CD4-positive, alpha-beta T cell treated with Interleukin-6 at 100 ng/mL for 8 hours (primary cell): ENCODE data around the gene FLVCR2.

Experiments used
- DNase-seq: peaks from one replicate; pipeline ENCODE4 v3.0.0-alpha.2; 2020; ENCODE audit warnings: mixed read lengths, low spot score

FLVCR2 gene

GRCh38 chr14:75630695-75631452 is 52.5 kb downstream of the FLVCR2 start:
- no peak for DNase-seq

DNA sequence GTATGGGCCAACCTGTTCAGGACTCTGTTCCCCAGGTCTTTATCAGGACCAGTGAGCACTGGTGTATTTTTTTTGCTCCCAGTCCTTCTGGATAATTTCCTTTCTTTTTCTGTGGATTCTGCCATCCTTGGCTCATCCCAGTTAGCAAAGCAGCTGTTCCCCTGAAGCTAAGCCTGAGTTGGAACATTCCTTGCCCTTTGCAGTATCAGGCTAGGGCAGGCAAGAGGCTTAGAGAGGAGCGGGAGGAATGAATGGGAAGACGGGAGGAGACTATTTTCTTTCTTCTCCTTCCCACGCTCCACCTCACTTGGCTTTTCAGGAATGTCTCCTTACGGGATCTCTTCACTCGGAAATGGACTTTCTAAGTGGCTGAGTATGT is 53.0 kb downstream of the FLVCR2 start:
- no peak for DNase-seq

GRCh38 chr14:75634848-75635247 is 56.4 kb downstream of the FLVCR2 start:
- no peak for DNase-seq

GRCh38 chr14:75636100-75636692 is 57.8 kb downstream of the FLVCR2 start:
- DNase-seq, result no peak

DNA sequence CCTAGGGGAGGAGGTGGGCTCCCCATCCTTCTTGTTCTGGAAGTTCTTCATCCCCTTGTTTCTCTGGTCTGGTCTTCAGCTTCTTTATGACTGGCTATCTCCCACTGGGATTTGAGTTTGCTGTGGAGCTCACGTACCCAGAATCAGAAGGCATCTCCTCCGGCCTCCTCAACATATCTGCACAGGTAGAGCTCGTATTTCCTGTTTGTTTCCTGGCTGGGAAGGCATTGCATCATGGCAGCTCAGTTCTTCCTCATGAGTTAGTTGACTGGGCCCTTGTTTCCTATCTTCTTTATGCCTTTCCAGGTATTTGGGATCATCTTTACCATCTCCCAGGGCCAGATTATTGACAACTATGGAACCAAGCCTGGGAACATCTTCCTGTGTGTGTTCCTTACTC is 62.5 kb downstream of the FLVCR2 start:
- DNase-seq, result no peak

- DNase-seq, result no peak
Observed at GRCh38 chr14:75643985-75644384, 65.6 kb downstream of the FLVCR2 start.

GRCh38 chr14:75645056-75645455 is 66.6 kb downstream of the FLVCR2 start:
- no peak for DNase-seq

DNA sequence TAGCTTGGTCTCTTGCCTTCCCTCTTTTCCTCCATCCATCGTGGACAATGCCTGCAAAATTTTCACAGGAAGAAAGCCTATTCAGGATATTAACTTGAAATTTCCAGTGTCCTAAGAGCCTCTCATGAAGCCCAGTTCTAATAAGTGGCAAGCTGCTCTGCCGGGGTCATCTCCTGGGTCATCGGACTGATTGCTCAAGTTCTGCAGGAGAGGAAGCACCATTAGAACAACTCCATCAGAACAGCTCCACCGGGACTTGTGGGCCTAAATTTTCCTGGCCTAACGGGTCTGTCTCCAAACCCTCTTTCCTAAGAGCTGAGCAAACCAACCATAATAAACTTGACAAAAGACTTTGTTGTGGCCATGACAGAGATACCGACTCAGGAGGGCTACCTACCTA is 68.3 kb downstream of the FLVCR2 start:
- DNase-seq, result no peak

- no peak for DNase-seq
Observed at GRCh38 chr14:75647640-75648039, 69.2 kb downstream of the FLVCR2 start.

GRCh38 chr14:75648066-75648838 is 69.8 kb downstream of the FLVCR2 start:
- no peak for DNase-seq

DNA sequence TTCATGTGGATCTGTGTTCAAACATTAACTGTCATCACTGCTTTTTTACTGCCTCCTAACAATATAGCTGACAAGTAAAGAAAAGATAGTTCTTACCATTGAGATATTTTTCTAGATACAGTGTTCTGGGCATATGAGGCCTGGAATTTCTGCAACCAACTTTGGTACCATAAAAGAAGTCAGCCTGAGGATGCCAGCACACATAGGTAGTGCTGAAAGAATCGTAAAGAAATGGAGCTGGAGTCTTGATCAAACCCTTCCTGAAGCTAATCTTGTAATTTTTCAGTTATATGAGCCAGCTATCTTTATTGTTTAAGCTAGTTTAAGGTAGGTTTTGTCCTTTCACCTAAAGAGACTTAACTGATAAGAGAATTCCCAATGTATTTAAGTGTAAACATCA is 70.9 kb downstream of the FLVCR2 start:
- no peak for DNase-seq

GRCh38 chr14:75649773-75650172 is 71.4 kb downstream of the FLVCR2 start:
- DNase-seq, result no peak

- DNase-seq, result no peak
Observed at GRCh38 chr14:75650253-75651058, 72.0 kb downstream of the FLVCR2 start.

GRCh38 chr14:75653563-75653962 is 75.1 kb downstream of the FLVCR2 start:
- no peak for DNase-seq

GRCh38 chr14:75654127-75654732 is 75.8 kb downstream of the FLVCR2 start:
- DNase-seq, result peak; percentile 77

DNA sequence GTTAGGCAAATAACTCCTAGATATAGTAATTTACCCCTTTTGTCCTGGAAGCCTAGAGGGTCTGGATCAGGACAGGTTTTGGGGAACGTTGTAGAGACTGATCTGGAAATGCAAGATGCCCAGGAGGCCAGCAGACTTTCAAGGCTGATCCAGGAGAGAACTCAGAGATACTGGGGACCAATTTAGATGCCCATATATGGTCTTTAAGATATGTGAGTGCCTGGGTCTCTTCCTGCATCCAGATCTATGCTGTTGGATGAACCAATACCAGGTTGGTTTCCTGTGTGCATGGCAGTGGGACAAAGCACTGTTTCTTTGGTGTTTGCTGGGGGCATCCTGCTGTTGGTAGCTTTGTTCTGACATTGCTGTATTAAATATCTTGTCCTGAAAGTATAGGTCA is 76.8 kb downstream of the FLVCR2 start:
- no peak for DNase-seq

- no peak for DNase-seq
Observed at GRCh38 chr14:75657331-75657730, 78.9 kb downstream of the FLVCR2 start.

- no peak for DNase-seq
Observed at GRCh38 chr14:75658957-75659356, 80.5 kb downstream of the FLVCR2 start.

- DNase-seq, result no peak
Observed at GRCh38 chr14:75660238-75660629, 81.8 kb downstream of the FLVCR2 start.

GRCh38 chr14:75660630-75661498 is 82.4 kb downstream of the FLVCR2 start, which contains the start of the genes ERG28 and TTLL5:
Gene ERG28, minus strand, starts transcription at chr14:75660876. Its CDS starts 3,374 bp downstream, at chr14:75657502.
Gene TTLL5, plus strand, starts transcription at chr14:75661246. Its CDS starts 1,904 bp downstream, at chr14:75663150.
- DNase-seq, result peak; percentile 97

GRCh38 chr14:75661499-75661814 is 83.0 kb downstream of the FLVCR2 start:
- DNase-seq, result no peak
